Ovary (tissue), 9 donors: ENCODE results near the gene CHD5. TPM values are rescaled to one million over a fixed set of nuclear protein-coding genes. Genes with fewer than 3 reads are reported as not detected.

ENCODE experiments used
- DNase-seq, 5 donors: peaks; one replicate each; pipeline ENCODE4 v3.0.0-alpha.2; 2019 to 2020
- H3K27ac ChIP-seq, 2 donors: fragments of 200-600 bp; one replicate each; pipeline versions ENCODE4 v1.5.1 to v1.8.0; 2019 to 2022
- H3K27me3 ChIP-seq: fragments of 200-600 bp; one replicate; pipeline ENCODE4 v1.8.0; 2022
- H3K36me3 ChIP-seq: fragments of 200-600 bp; sonication (generic); one replicate; pipeline ENCODE4 v1.5.1; 2019
- H3K4me1 ChIP-seq: one replicate; pipeline ENCODE4 v1.8.1; 2013; ENCODE audit warnings: mild to moderate bottlenecking, moderate library complexity; ENCODE audit not compliant: insufficient read depth
- H3K4me3 ChIP-seq: fragments of 200-600 bp; sonication (generic); one replicate; pipeline ENCODE4 v1.5.1; 2017
- H3K9me3 ChIP-seq, 2 donors: fragments of 200-600 bp in 1 of 2; sonication (generic) in 1 of 2; one replicate each; pipeline versions ENCODE4 v1.5.1 to v1.8.1; 2013 to 2019; ENCODE audit warnings: mild to moderate bottlenecking in 1 of 2, moderate library complexity in 1 of 2
- EP300 ChIP-seq: sonication (generic); formaldehyde crosslinking; IDR thresholded peaks from one replicate; pipeline ENCODE4 v1.6.1; 2017; ENCODE audit warnings: antibody characterized with exemption
- POLR2A ChIP-seq: fragments of 450-650 bp; IDR thresholded peaks from one replicate; pipeline ENCODE4 v1.6.1; 2017; ENCODE audit warnings: antibody characterized with exemption, mild to moderate bottlenecking, moderate library complexity
- WGBS, 3 donors: extraction: QIAGEN DNeasy Blood & Tissue Kit in 1 of 3; methylation state at CpG; one replicate each; pipeline versions ENCODE4 v1.1.5 to v1.1.7; 2013 to 2017; 5-methylcytosine and 5-hydroxymethylcytosine counted together
- intact Hi-C, 4 donors: fragments of 100-400 bp; cut with DNase I; formaldehyde crosslinking; loops; one replicate each; pipeline versions ENCODE4 v1.11.0 to v1.15.1; 2022 to 2023
- polyA plus RNA-seq, 2 donors: library from polyadenylated mRNA; stranded (reverse); fragments of 200-250 nt in 1 of 2; fragments of 350-450 nt in 1 of 2; fragmentation: Illumina TruSeq in 1 of 2; extraction: RNeasy Lipid Tissue Mini Kit (QIAGEN cat#74804) in 1 of 2; gene quantifications; one replicate each; pipeline ENCODE4 v1.2.3, GENCODE V29; 2013 to 2014
- total RNA-seq, 7 donors: library from RNA; depleted of rRNA in 2 of 7; stranded (reverse); fragments of >200 nt in 2 of 7; fragmentation: NEBNext Ultra II Directional in 3 of 7; extraction: Animal tissue kit (Norgen Biotek cat#: 25700) in 3 of 7; gene quantifications; one replicate each; pipeline versions ENCODE4 v1.1.0 to v1.2.4, GENCODE V29; 2016 to 2023
- TF ChIP-seq, protein P1 (sequence below), 3 donors: fragments of 450-650 bp in 2 of 3; fragments of 200-600 bp in 1 of 3; IDR thresholded peaks; one replicate each; pipeline versions ENCODE4 v1.5.1 to v1.8.0; 2016 to 2022; ENCODE audit warnings: antibody characterized with exemption in 3 of 3, mild to moderate bottlenecking in 1 of 3
- donor health status: DM: no; HTN: no; CAD: no; lungs with moderate emphysema.
- donor health status: DM: no; HTN: no; CAD: no.
- donor health status: Bipolar disorder and iron deficiency.
- donor health status: DM: yes; HTN: yes; CAD: no.
- donor health status: DM: no; HTN: no; CAD: no.
- donor health status: DM: yes; HTN: yes; CAD: no.

Gene CHD5
- total and polyA plus RNA-seq, 9 donors, result under 0.01 to 0.54 (median 0.23) TPM

GRCh38 chr1:6180707-6181311 is 688 bp upstream of the CHD5 start:
- H3K36me3 ChIP-seq, result no peaks in the 10 kb centered on the region
- intact Hi-C loops, result no loop called here
- peak; percentile 23 to 59 (median 40) for DNase-seq
- no peak overlapping the region for H3K4me3 ChIP-seq
- TF ChIP-seq POLR2A (no peak), EP300 (no peak)
- TF ChIP-seq, protein P1, sequence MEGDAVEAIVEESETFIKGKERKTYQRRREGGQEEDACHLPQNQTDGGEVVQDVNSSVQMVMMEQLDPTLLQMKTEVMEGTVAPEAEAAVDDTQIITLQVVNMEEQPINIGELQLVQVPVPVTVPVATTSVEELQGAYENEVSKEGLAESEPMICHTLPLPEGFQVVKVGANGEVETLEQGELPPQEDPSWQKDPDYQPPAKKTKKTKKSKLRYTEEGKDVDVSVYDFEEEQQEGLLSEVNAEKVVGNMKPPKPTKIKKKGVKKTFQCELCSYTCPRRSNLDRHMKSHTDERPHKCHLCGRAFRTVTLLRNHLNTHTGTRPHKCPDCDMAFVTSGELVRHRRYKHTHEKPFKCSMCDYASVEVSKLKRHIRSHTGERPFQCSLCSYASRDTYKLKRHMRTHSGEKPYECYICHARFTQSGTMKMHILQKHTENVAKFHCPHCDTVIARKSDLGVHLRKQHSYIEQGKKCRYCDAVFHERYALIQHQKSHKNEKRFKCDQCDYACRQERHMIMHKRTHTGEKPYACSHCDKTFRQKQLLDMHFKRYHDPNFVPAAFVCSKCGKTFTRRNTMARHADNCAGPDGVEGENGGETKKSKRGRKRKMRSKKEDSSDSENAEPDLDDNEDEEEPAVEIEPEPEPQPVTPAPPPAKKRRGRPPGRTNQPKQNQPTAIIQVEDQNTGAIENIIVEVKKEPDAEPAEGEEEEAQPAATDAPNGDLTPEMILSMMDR (IDR thresholded peaks at IDR 0.05), result no peak
- WGBS, 3 donors, result 2 to 5% (median 2%) methylated on average over 32 to 36 of the region's 36 CpGs
- no peaks in the 10 kb centered on the region for H3K9me3 ChIP-seq
- peaks cover 2% of the 10 kb centered on the region for H3K4me1 ChIP-seq
- no peaks in the 10 kb centered on the region for H3K27me3 ChIP-seq
- H3K27ac ChIP-seq, result no peak overlapping the region

- intact Hi-C loops, result loop anchor here in 2 of 4 donors (5.0 to 10.0 kb wide), 2 partner anchors 115 to 132 kb away; partner anchors contain the start of gene KCNAB2 (in 1 of the 2)
- WGBS, 3 donors, result 0 to 1% (median 0%) methylated on average over 15 to 91 of the region's 92 CpGs
- Histone ChIP-seq H3K4me1 (peaks cover 2% of the 10 kb centered on the region), H3K27ac (no peak overlapping the region), H3K4me3 (peak overlapping the region; percentile 23), H3K27me3 (no peaks in the 10 kb centered on the region), H3K36me3 (no peaks in the 10 kb centered on the region), H3K9me3 (no peaks in the 10 kb centered on the region)
- TF ChIP-seq POLR2A (no peak), EP300 (no peak)
- TF ChIP-seq, protein P1 (IDR thresholded peaks at IDR 0.05), result no peak
- DNase-seq, result no peak
Observed at GRCh38 chr1:6179564-6180175, 451 bp downstream of the CHD5 start.

DNA sequence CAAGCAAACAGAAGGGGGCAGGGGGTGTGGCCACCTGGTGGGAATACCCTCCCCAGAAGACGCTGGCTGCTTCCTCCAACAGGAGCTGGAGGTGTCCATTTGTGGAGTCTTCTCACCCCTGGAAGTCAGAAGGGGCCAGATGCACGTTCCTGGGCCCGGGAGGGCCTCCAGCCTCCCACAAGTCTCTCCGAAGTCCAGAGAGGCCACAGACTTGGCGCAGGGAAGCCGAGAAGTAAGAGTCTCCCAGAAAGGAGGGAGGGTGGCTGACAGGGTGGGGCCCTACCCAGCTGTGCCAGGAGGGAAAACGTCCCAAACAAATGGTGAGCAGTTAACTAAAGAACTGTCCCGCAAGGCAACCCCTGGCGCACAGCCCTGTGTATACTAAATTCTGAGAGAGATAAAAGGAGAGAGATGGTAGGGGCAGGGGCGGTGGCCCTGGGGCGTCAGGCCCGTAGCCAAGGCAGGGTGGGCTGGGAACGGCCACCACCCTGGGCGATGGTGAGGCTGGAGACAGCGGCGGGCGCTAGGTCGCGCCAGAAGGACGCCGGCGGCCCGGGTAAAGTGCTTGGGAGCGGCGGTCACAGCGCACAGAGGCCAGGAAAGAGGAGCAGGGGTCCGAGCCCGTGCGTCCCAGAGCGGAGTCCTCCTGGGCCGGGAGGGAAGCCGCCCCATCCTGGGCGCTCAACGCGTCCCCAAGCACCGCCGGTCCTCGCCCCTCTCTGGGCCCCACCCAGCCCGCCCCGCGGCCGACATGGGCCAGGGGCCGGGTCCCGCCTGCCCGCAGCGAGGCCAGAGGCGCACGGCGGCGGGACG is 1.2 kb downstream of the CHD5 start:
- no peak overlapping the region for H3K4me3 ChIP-seq
- no peaks in the 10 kb centered on the region for H3K9me3 ChIP-seq
- no peak for DNase-seq
- H3K36me3 ChIP-seq, result no peaks in the 10 kb centered on the region
- WGBS, 3 donors, result 1 to 4% (median 2%) methylated on average over 26 to 51 of the region's 51 CpGs
- peaks cover 2% of the 10 kb centered on the region for H3K4me1 ChIP-seq
- no peak overlapping the region for H3K27ac ChIP-seq
- H3K27me3 ChIP-seq, result no peaks in the 10 kb centered on the region
- intact Hi-C loops, result loop anchor here in 2 of 4 donors (5.0 to 10.0 kb wide), 2 partner anchors 114 to 132 kb away; partner anchors contain the start of gene KCNAB2 (in 1 of the 2)
- TF ChIP-seq POLR2A (no peak), EP300 (no peak)
- TF ChIP-seq, protein P1 (IDR thresholded peaks at IDR 0.05), result no peak

DNA sequence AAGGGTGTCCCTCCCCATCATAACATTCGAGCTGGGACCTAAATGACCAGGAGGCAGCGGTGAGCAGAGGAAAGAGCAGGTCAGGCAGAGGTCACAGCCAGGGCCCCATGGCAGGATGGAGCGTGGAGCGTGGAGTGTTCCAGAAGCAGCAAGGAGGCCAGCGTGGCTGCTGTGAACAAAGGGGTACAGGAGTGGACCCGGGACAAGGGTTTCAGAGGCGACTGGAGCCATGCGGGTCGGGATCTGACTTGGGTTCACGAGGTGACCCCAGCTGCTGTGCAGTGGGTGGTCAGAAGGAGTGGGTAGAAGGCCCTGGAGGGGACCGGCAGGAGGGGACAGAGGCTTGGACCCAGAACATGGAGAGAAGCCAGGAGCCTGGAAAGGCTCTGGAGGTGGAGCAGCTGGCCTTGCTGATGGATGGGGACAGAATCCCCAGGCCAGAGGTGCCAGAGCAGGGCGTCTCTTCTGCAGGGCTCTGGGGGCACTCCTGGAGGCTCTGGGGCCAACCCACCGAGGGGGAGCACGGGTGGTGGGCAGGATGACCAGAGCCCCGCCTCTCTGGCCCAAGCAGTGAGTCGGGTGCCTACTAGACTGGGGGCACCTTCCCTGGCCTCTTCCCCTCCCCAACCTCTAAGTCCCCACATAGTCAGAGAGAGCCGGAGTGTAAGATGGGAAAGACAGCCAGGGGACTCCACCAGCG is 2.3 kb downstream of the CHD5 start:
- intact Hi-C loops, result loop anchor here in 2 of 4 donors (5.0 to 10.0 kb wide), 2 partner anchors 113 to 131 kb away; partner anchors contain the start of gene KCNAB2 (in 1 of the 2)
- no peak for DNase-seq
- WGBS, 3 donors, result 66 to 73% (median 71%) methylated on average over 18 of the region's 18 CpGs
- Histone ChIP-seq H3K27me3 (no peaks in the 10 kb centered on the region), H3K4me3 (no peak overlapping the region), H3K9me3 (no peaks in the 10 kb centered on the region), H3K27ac (no peak overlapping the region), H3K36me3 (no peaks in the 10 kb centered on the region), H3K4me1 (peaks cover 2% of the 10 kb centered on the region)
- TF ChIP-seq, protein P1 (IDR thresholded peaks at IDR 0.05), result no peak
- TF ChIP-seq POLR2A (no peak), EP300 (no peak)
